Thoracic aorta (tissue), 2 donors: ENCODE results near the gene FFAR3. TPM values are rescaled to one million over a fixed set of nuclear protein-coding genes. Genes with fewer than 3 reads are reported as not detected.

ENCODE experiments used
- ATAC-seq: fragments of 150-250 bp; one replicate; pipeline ENCODE4 v1.8.0; 2017; ENCODE audit warnings: low read depth; ENCODE audit not compliant: insufficient number of reproducible peaks, low FRiP score
- DNase-seq: peaks from one replicate; pipeline ENCODE4 v3.0.0-alpha.2; 2020; ENCODE audit warnings: low spot score
- H3K27ac ChIP-seq, 2 donors: fragments of 200-600 bp; sonication (generic); 1 replicate in 1 of 2; 2 replicates in 1 of 2; pipeline ENCODE4 v1.5.1; 2016; ENCODE audit warnings: mild to moderate bottlenecking in 2 of 2, moderate library complexity in 2 of 2
- H3K27me3 ChIP-seq: fragments of 200-600 bp; sonication (generic); replicated peaks from 2 replicates; pipeline ENCODE4 v1.6.0; 2016; ENCODE audit warnings: mild to moderate bottlenecking; ENCODE audit not compliant: insufficient read depth
- H3K36me3 ChIP-seq: fragments of 200-600 bp; sonication (generic); one replicate; pipeline ENCODE4 v1.5.1; 2016
- H3K4me1 ChIP-seq, 2 donors: fragments of 200-600 bp; sonication (generic); 1 replicate in 1 of 2; 2 replicates in 1 of 2; pipeline versions ENCODE4 v1.5.1 to v1.6.0; 2016; ENCODE audit warnings: low read depth in 2 of 2, mild to moderate bottlenecking in 1 of 2; ENCODE audit not compliant: control insufficient read depth in 1 of 2
- H3K4me3 ChIP-seq: fragments of 200-600 bp; sonication (generic); 2 replicates; pipeline ENCODE4 v1.5.1; 2016; ENCODE audit warnings: mild to moderate bottlenecking
- H3K9me3 ChIP-seq: fragments of 200-600 bp; sonication (generic); 2 replicates; pipeline ENCODE4 v1.5.1; 2016
- total RNA-seq, 2 donors: library from RNA; depleted of rRNA; stranded (reverse); fragments of >200 nt; gene quantifications; one replicate each; pipeline versions ENCODE4 v1.1.0 to v1.2.3, GENCODE V29; 2016
- TF ChIP-seq, protein P1 (sequence below): fragments of 200-600 bp; sonication (generic); IDR thresholded peaks from one replicate; pipeline ENCODE4 v1.5.1; 2019; ENCODE audit warnings: antibody characterized with exemption

FFAR3 gene
- total RNA-seq, 2 donors from 2014 or later = not detected

DNA sequence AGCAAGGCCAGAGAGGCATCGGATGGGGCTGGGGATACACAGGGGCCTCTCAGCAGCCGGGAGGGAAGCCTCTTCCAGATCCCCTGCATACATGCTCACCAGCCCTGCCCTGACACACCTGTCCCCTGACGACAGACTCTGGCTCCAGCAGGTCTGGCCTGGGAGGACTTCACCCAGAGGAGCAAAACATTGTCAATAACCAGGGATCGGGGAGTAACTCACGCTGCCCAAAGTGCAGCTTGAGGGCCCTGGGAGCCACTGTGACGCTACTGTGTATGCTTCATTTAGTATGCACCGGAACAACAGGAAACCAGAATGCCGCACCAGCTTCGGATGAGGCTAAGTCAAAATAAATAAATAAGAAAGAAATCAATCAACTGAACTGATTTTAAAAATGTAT, 41.7 kb upstream of the FFAR3 start:
- DNase-seq = no peak
- Histone ChIP-seq H3K36me3 (no peaks in the 10 kb centered on the region), H3K9me3 (no peaks in the 10 kb centered on the region), H3K4me3 (no peak overlapping the region), H3K4me1 (no peaks in the 10 kb centered on the region), H3K27me3 (no peaks in the 10 kb centered on the region), H3K27ac (no peak overlapping the region)
- TF ChIP-seq, protein P1, sequence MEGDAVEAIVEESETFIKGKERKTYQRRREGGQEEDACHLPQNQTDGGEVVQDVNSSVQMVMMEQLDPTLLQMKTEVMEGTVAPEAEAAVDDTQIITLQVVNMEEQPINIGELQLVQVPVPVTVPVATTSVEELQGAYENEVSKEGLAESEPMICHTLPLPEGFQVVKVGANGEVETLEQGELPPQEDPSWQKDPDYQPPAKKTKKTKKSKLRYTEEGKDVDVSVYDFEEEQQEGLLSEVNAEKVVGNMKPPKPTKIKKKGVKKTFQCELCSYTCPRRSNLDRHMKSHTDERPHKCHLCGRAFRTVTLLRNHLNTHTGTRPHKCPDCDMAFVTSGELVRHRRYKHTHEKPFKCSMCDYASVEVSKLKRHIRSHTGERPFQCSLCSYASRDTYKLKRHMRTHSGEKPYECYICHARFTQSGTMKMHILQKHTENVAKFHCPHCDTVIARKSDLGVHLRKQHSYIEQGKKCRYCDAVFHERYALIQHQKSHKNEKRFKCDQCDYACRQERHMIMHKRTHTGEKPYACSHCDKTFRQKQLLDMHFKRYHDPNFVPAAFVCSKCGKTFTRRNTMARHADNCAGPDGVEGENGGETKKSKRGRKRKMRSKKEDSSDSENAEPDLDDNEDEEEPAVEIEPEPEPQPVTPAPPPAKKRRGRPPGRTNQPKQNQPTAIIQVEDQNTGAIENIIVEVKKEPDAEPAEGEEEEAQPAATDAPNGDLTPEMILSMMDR = no peak
- no peak for ATAC-seq

DNA sequence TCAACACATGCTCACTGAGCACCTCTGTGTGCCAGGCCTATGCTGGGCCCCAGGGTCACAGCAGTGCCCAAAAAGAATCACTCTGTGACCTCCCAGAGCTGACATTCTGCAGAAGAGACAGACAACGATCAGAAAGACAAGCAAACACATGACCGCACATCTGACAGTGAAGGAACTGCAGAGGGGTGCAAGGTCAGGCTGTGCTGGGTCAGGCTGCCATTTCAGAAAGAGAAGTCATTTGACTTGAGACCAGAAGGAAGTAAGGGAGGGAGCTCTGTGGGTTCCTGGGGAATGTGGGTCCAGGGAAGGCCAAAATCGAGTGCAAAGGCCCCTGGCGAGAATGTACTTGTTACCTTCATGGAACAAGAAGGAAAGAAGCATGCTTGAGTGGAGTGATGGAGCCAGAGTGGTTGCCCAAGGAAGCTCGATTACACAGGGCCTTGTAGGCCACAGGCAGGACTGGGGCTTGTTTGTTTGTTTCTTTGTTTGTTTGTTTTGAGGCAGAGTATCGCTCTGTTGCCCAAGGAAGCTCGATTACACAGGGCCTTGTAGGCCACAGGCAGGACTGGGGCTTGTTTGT, 40.7 kb upstream of the FFAR3 start:
- Histone ChIP-seq H3K4me1 (no peaks in the 10 kb centered on the region), H3K36me3 (no peaks in the 10 kb centered on the region), H3K4me3 (no peak overlapping the region), H3K9me3 (peaks cover 6% of the 10 kb centered on the region), H3K27ac (no peak overlapping the region), H3K27me3 (no peaks in the 10 kb centered on the region)
- TF ChIP-seq, protein P1 = no peak
- DNase-seq = no peak
- no peak for ATAC-seq

DNA sequence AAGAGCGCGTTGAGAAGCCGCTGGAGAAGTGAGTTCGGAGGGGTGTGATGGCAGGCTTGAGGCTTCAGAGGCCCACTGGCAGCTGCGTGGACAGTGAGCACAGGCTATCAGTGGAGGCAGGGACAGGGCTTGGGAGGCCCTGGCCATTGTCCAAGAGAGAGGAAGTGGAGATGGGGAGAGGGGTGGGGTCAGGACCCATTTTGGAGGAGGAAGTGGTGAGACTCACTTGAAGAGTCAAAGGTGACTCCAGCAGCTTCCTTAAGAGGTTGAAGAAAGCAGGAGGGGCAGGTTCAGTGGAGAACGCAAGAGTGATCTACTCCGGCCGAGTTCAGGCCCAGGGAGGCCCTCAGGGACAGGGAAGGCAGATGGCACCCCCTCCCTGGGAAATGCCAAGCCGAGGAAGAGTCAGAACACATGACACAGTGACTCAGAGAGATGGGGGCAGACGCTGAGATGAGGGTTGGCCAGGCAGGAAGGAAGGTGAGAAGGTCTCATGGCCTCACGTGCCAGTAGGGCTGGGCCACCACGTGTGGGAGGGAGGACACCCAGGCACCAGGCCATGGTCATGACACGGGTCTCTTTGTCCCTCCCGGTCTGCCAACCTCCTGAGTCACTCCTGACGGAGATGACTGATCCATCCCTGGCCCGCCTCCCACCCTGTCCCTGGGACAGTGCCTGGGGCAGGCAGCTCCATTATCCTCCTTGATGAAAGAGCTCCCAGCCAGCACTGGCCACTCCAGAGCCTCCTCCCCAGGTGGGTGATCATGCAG, 39.4 kb upstream of the FFAR3 start:
- no peak overlapping the region for H3K4me3 ChIP-seq
- TF ChIP-seq, protein P1 = no peak
- H3K27ac ChIP-seq = no peak overlapping the region
- H3K4me1 ChIP-seq = no peaks in the 10 kb centered on the region
- peaks cover 6% of the 10 kb centered on the region for H3K9me3 ChIP-seq
- DNase-seq (peak; percentile 13), ATAC-seq (peak; percentile 6)
- no peaks in the 10 kb centered on the region for H3K36me3 ChIP-seq
- no peaks in the 10 kb centered on the region for H3K27me3 ChIP-seq

DNA sequence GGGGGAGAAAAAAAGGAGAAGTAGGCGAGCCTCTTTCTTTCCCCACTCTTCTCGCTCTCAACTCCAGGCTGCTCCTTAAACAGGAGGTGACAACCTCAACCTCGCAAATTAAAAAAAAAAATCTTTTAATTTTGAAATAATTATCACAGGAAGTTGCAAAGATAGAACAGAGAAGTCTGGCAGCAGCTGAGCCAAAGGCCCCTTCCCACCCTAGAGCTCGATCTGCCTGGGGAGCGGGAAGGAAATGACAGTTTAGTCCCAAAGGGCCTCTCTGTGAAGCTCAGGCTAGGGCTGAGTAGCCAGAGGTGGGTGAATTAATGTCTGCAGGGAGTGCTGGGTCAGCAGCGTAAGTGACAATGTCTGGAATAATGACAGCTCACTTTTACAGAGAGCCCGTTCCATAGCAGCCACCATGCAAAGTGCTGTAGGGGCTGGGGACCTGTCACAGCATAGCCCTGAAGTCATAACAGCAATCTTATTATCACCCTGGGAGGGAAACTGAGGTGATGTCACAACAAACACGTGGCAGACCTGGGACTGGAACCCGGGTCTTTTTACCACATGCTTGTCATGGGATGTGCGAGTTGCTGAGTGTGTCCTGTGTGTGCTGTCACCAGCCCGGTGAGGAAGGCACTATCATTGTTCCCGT, 38.1 kb upstream of the FFAR3 start:
- Histone ChIP-seq H3K4me1 (no peaks in the 10 kb centered on the region), H3K27ac (no peak overlapping the region), H3K9me3 (peaks cover 6% of the 10 kb centered on the region), H3K36me3 (no peaks in the 10 kb centered on the region), H3K4me3 (no peak overlapping the region), H3K27me3 (no peaks in the 10 kb centered on the region)
- TF ChIP-seq, protein P1 = no peak
- DNase-seq = no peak
- ATAC-seq = no peak

DNA sequence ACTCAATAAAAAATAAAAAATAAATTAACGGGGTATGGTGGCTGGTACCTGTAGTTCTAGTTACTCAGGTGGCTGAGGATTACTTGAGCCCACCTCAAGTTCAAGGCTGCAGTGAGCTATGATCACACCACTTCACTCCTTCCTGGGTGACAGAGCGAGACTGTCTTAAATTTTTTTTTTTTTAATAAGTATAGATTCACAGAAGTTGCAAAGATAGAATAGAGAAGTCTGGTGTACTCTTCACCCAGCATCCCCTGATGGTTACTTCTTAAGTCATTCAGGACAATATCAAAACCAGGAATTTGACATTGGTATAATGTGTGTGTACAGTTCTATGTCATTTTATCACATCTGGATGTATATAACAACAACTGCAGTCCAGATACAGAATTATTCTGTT, 37.0 kb upstream of the FFAR3 start:
- ATAC-seq (no peak), DNase-seq (no peak)
- Histone ChIP-seq H3K9me3 (peaks cover 6% of the 10 kb centered on the region), H3K27me3 (no peaks in the 10 kb centered on the region), H3K4me1 (no peaks in the 10 kb centered on the region), H3K36me3 (no peaks in the 10 kb centered on the region), H3K4me3 (no peak overlapping the region), H3K27ac (no peak overlapping the region)
- TF ChIP-seq, protein P1 = no peak
